ENCODE data around the gene AATF. TPM values are rescaled to one million over a fixed set of nuclear protein-coding genes. Genes with fewer than 3 reads are reported as not detected.

Gene AATF
- total RNA-seq, 4 donors from 2014 or later = 22.4 to 36.4 (median 32.4) TPM

- WGBS, 2 donors = 11 to 34% methylated on average over 2 of the region's 2 CpGs
- H3K27me3 ChIP-seq = no peaks in the 10 kb centered on the region
- no peak overlapping the region for H3K4me3 ChIP-seq
- peaks cover 0 to 10% (median 0%) of the 10 kb centered on the region in 3 donors for H3K36me3 ChIP-seq
- no peaks in the 10 kb centered on the region for H3K9me3 ChIP-seq
- no peak for TF ChIP-seq CTCF (IDR thresholded peaks at IDR 0.05)
- TF ChIP-seq POLR2A (IDR thresholded peaks at IDR 0.05) = no peak
- intact Hi-C loops (cut with DNase I) = no loop called here
- H3K4me1 ChIP-seq = peaks cover 0 to 24% (median 6%) of the 10 kb centered on the region in 3 donors
- H3K27ac ChIP-seq = no peak overlapping the region
- DNase-seq = no peak
Observed at GRCh38 chr17:36980280-36980761, 31.6 kb downstream of the AATF start.

- H3K4me1 ChIP-seq = peaks cover 0 to 23% (median 6%) of the 10 kb centered on the region in 3 donors
- TF ChIP-seq POLR2A (IDR thresholded peaks at IDR 0.05) = no peak
- no peak for TF ChIP-seq CTCF (IDR thresholded peaks at IDR 0.05)
- intact Hi-C loops (cut with DNase I) = no loop called here
- H3K9me3 ChIP-seq = no peaks in the 10 kb centered on the region
- peaks cover 0 to 43% (median 8%) of the 10 kb centered on the region in 3 donors for H3K36me3 ChIP-seq
- no peaks in the 10 kb centered on the region for H3K27me3 ChIP-seq
- DNase-seq = no peak
- H3K27ac ChIP-seq = no peak overlapping the region
- no peak overlapping the region for H3K4me3 ChIP-seq
Observed at GRCh38 chr17:36983618-36984017, 34.9 kb downstream of the AATF start.

GRCh38 chr17:36989173-36989572, 40.4 kb downstream of the AATF start:
- Histone ChIP-seq H3K36me3 (peaks cover 0 to 92% (median 15%) of the 10 kb centered on the region in 3 donors), H3K27me3 (no peaks in the 10 kb centered on the region), H3K9me3 (no peaks in the 10 kb centered on the region), H3K4me3 (no peak overlapping the region), H3K27ac (no peak overlapping the region), H3K4me1 (peaks cover 0 to 5% (median 0%) of the 10 kb centered on the region in 3 donors)
- intact Hi-C loops (cut with DNase I) = no loop called here
- 85% methylated on average over 6 of the region's 6 CpGs for WGBS, 2 donors
- TF ChIP-seq CTCF (IDR thresholded peaks at IDR 0.05) (no peak), POLR2A (IDR thresholded peaks at IDR 0.05) (no peak)
- no peak for DNase-seq

- H3K36me3 ChIP-seq = peaks cover 11 to 99% (median 15%) of the 10 kb centered on the region in 3 donors
- DNase-seq = no peak
Observed at GRCh38 chr17:36992701-36993100, 43.9 kb downstream of the AATF start.

GRCh38 chr17:36993227-36993626, 44.5 kb downstream of the AATF start:
- Histone ChIP-seq H3K27me3 (no peaks in the 10 kb centered on the region), H3K4me1 (peaks cover 0 to 5% (median 0%) of the 10 kb centered on the region in 3 donors), H3K4me3 (no peak overlapping the region), H3K9me3 (no peaks in the 10 kb centered on the region), H3K36me3 (peaks cover 11 to 99% (median 16%) of the 10 kb centered on the region in 3 donors), H3K27ac (no peak overlapping the region)
- no peak for DNase-seq
- TF ChIP-seq POLR2A (IDR thresholded peaks at IDR 0.05) (no peak), CTCF (IDR thresholded peaks at IDR 0.05) (no peak)
- intact Hi-C loops (cut with DNase I) = no loop called here

More at GRCh38 chr17:36992701-36993100, 43.9 kb downstream of the AATF start:
- intact Hi-C loops (cut with DNase I) = no loop called here
- no peaks in the 10 kb centered on the region for H3K9me3 ChIP-seq
- TF ChIP-seq POLR2A (IDR thresholded peaks at IDR 0.05) = no peak
- TF ChIP-seq CTCF (IDR thresholded peaks at IDR 0.05) = no peak
- H3K27ac ChIP-seq = no peak overlapping the region
- no peak overlapping the region for H3K4me3 ChIP-seq
- 83 to 94% methylated on average over 2 of the region's 2 CpGs for WGBS, 2 donors
- no peaks in the 10 kb centered on the region for H3K27me3 ChIP-seq
- peaks cover 0 to 5% (median 0%) of the 10 kb centered on the region in 3 donors for H3K4me1 ChIP-seq
